Measurements from ENCODE around the gene ATP6AP1.
A peak's percentile ranks its signal among the peaks of the same experiment; 100 is the strongest.
"Not testable (repeated sequence)": the region's sequence is repeated elsewhere in the genome, so short reads cannot be mapped to it uniquely, and the experiment has no call there.

The ATP6AP1 gene, protein sequence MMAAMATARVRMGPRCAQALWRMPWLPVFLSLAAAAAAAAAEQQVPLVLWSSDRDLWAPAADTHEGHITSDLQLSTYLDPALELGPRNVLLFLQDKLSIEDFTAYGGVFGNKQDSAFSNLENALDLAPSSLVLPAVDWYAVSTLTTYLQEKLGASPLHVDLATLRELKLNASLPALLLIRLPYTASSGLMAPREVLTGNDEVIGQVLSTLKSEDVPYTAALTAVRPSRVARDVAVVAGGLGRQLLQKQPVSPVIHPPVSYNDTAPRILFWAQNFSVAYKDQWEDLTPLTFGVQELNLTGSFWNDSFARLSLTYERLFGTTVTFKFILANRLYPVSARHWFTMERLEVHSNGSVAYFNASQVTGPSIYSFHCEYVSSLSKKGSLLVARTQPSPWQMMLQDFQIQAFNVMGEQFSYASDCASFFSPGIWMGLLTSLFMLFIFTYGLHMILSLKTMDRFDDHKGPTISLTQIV

DNA sequence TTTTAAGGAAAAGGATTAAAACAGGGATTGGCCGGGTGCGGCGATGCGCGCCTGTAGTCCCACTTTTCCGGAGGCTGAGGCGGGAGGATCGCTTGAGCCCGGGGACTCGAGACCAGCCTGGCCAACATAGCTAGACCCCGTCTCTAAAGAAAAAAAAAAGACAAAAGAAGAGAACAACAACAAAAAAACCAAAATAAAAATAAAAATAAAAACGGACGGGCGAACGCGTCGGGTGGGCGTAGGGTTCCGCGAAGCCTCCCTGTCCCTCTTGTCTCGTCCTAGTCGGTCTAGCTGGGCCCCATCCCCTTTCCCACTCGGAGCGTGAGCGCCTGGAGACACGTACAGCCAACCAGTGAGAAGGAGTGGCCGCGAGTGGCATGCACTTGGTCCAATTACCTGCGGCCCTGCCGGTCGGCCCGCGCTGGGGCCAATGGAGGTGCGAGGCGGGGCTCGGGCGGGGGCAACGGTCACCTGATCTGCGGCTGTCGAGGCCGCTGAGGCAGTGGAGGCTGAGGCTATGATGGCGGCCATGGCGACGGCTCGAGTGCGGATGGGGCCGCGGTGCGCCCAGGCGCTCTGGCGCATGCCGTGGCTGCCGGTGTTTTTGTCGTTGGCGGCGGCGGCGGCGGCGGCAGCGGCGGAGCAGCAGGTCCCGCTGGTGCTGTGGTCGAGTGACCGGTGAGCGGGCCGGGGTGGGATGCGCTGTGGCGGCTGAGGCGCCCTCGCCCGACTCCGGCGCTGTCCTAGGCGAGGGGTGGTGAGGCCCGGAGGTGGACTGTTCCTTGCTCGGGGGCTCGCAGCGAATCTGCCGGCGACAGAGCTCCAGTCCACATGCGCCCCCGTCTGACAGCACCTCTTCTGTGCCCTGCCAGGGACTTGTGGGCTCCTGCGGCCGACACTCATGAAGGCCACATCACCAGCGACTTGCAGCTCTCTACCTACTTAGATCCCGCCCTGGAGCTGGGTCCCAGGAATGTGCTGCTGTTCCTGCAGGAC lies at the start of gene ATP6AP1:
Gene ATP6AP1, plus strand, starts transcription at position 502 of the 996 bp plus-strand sequence. Its CDS starts 16 bp downstream, at position 518.
- peak; percentile 67 for DNase-seq (ENCODE audit: low read depth)

DNA sequence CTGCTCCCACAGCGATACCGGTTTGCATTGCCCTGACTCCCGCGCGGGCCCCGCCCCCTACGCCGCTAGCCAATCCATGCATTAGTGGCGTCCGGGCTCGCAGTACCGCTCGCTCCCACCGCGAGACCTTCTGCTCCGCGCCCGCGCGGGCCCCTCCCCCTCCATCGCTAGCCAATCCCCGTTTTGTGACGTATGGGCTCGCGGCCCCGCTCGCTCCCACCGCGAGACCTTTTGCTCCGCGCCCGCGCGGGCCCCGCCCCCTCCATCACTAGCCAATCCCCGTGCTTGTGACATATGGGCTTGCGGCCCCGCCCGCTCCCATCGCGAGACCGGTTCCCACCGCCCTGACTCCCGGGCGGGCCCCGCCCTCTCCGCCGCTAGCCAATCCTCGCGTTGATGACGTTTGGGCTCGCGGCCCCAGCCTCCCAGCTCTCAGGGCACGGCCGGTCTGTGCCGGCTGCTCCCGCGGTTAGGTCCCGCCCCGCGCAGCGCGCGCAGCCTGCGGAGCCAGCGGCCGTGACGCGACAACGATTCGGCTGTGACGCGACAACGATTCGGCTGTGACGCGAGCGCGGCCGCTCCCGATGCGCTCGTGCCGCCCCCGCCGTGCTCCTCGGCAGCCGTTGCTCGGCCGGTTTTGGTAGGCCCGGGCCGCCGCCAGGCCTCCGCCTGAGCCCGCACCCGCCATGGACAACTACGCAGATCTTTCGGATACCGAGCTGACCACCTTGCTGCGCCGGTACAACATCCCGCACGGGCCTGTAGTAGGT lies 49.5 kb upstream of the ATP6AP1 start, which contains the start of gene EMD:
Gene EMD, plus strand, starts transcription at position 497 of the 770 bp plus-strand sequence. Its CDS starts 190 bp downstream, at position 687.
- peak; percentile 84 for DNase-seq (ENCODE audit: low read depth)

DNA sequence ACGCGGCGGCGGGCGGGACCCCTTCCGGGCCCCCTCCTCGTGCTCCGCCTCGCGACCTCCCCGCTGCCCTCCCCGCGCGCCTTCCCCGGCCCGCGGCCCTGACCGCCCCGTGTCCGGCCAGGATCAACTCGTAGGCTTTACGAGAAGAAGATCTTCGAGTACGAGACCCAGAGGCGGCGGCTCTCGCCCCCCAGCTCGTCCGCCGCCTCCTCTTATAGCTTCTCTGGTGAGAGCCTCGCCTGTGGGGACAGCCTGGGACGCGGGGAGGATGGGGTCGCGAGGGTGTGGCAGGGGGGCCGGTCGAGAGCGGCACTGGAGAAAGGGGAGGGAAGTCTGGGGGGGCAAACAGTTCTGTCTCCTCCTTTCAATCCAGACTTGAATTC lies 48.9 kb upstream of the ATP6AP1 start:
- DNase-seq (ENCODE audit: low read depth) = no peak

DNA sequence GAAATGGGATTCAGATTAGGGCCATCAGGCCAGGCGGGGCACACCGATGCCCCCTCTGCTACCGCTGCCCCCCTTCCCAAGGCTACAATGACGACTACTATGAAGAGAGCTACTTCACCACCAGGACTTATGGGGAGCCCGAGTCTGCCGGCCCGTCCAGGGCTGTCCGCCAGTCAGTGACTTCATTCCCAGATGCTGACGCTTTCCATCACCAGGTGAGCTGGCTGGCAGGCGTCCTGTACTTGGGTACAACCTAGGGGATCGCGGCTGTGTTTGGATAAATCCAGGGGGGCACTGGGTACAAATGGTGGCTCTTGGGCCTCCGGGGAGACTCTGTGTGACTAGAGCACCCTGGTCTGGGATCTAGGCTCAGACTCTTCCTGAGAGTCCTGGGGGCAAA lies 48.3 kb upstream of the ATP6AP1 start:
- no peak for DNase-seq (ENCODE audit: low read depth)

DNA sequence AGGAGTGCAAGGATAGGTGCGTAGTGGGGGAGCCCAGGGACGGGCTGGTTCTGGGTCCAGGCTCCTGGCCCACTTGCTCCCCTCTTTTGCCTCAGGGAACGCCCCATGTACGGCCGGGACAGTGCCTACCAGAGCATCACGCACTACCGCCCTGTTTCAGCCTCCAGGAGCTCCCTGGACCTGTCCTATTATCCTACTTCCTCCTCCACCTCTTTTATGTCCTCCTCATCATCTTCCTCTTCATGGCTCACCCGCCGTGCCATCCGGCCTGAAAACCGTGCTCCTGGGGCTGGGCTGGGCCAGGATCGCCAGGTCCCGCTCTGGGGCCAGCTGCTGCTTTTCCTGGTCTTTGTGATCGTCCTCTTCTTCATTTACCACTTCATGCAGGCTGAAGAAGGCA lies 47.7 kb upstream of the ATP6AP1 start:
- no peak for DNase-seq (ENCODE audit: low read depth)

DNA sequence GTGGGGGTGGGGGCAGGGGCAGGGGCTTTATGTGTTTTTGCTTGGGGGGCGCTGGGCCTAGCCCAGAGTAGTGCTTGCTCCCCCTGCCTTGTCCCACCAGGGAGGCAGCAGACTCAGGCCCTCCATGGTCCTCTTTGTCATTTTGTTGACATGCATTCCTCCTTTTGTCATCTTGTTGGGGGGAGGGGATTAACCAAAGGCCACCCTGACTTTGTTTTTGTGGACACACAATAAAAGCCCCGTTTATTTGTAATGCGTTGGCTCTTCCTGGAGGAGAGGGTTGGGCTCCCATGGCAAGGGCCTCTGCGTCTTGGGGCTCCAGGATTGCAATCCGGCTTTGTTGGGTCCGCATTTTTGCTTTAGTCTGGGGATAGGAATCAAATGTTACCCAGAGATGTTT lies 47.2 kb upstream of the ATP6AP1 start:
- DNase-seq (ENCODE audit: low read depth) = no peak

DNA sequence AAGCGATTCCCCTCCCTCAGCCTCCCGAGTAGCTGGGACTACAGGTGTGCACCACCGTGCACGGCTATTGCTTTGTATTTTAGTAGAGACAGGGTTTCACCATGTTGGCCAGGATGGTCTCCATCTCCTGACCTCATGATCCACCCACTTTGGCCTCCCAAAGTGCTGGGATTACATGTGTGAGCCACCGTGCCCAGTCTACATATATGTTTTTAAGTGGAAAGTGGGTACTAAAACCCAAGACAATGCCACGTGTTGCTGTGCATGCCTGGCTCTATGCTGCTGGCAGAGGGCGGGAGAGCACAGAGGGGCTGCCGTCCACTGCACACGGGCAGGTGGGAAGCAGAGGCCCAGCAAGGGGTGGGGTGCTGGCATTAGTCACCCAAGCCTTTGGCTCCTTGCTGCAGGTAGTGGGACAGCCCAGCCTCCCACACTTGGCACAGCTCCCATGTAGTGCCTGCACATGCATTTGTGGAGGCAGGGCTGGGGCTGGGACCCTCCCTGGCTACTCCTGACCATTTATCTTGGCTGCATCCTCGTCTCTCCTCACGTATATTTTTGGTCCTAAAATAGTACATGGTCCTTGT lies 45.9 kb upstream of the ATP6AP1 start:
- no peak for DNase-seq (ENCODE audit: low read depth)

DNA sequence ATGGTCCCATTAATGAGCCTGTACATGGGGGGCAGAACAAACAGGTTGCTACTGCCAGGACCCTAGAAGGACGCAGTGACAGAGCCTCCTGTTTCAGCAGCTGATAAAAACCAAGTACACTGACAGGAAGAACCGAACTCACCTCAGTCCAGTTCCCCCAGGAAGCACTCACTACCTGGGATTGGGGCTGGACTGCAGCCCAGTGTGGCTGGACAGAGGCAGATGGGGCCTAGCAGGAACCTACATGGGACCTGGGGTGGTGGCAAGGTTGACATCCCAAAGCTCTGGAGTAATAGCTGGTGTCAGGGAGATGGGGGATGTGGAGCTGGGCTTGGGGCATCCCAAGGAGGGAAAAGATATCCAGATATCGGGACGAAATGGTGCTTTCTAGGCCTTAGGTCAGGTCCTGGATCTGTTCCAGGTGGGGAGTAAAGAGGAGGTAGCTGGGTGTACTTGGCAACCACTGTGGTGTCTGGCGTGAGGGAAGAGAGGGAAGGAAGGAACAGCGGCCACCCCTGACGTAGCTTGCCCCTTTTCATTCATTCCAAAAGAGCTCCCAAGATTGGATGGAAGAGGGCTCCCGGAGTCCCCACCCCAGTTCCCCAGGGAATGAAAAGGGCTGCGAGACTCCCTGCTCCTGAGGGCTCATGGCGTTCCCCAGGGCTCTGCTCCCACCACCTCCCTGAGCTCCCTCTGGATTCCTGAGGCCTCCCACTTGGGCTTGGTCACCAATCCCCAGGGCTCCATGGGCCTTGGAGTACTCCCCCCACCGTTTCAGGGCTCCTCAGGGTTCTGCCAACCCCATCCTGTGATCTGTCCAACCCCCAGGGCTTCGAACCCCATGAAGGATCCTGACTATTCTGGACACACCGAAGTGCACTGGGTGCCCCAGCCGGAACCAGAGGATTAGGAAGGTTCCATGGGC lies 44.9 kb upstream of the ATP6AP1 start:
- DNase-seq (ENCODE audit: low read depth) = no peak

DNA sequence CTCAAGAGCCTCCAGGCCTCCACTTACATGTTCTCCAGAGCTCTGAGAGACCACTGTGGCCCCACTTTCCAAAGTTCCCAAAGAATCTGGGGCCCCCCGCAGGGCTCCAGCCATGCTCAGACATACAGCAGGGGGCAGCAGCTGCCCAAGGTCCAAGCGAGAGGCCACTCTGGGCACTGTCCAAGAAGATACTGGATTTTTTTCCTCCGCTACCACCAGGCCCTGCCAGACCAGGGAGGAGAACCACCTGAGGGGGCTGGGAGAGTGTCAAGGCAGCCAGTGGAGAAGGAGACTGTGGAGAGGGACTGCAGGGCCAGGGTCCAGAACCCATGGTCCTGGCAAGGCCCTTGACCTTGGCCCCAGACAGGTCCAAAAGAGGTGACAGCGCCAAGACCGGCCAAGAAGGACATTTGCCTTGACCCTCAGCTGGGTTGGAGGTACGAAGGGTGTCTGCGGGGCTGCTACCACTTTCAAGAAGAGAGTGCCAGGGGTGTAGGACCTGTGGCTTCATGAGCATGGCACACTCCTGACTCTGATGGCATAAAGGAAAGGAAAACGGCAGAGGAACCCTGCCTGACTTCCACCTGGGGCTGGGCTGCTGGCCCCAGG lies 44.1 kb upstream of the ATP6AP1 start:
- DNase-seq (ENCODE audit: low read depth) = no peak

DNA sequence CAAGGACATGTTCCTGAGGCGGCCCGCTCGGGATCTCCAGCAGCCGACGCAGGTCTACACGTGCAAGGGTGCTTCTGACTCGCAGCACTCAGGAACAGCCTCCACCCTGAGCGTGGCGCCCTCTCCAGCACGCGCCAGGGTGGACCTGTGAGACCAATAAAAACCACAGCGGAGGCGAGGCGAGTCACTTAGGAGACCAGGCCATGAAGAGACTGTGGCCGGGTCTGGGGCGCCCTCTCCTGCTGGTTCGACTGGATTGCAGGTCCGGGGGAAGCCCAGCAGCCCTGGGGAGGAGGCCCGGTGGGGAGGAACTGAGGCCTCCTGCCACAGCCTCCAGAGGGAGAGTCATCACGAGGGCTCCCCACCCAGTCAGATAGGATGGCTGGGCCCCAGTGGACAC lies 40.4 kb upstream of the ATP6AP1 start:
- not testable (repeated sequence) for DNase-seq (ENCODE audit: low read depth)

DNA sequence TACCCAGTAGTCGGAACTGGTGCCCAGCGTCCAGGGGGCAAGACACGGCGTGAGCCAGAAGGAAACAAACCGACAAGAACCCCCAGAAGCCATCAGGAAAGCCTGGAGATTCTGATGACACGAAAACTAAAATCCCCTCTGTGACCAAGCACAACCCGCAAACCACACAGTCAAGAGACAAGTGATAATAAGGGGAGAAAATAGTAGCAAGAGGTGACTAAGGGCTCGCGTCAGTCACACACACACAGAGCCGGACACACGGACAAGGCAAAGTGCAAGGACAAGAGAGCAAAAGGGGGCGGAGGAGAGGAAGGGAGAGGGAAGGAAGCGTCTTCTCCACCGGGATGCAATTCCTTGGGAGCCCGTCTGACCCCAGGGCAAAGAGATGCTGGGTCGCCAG lies 39.8 kb upstream of the ATP6AP1 start:
- not testable (repeated sequence) for DNase-seq (ENCODE audit: low read depth)

DNA sequence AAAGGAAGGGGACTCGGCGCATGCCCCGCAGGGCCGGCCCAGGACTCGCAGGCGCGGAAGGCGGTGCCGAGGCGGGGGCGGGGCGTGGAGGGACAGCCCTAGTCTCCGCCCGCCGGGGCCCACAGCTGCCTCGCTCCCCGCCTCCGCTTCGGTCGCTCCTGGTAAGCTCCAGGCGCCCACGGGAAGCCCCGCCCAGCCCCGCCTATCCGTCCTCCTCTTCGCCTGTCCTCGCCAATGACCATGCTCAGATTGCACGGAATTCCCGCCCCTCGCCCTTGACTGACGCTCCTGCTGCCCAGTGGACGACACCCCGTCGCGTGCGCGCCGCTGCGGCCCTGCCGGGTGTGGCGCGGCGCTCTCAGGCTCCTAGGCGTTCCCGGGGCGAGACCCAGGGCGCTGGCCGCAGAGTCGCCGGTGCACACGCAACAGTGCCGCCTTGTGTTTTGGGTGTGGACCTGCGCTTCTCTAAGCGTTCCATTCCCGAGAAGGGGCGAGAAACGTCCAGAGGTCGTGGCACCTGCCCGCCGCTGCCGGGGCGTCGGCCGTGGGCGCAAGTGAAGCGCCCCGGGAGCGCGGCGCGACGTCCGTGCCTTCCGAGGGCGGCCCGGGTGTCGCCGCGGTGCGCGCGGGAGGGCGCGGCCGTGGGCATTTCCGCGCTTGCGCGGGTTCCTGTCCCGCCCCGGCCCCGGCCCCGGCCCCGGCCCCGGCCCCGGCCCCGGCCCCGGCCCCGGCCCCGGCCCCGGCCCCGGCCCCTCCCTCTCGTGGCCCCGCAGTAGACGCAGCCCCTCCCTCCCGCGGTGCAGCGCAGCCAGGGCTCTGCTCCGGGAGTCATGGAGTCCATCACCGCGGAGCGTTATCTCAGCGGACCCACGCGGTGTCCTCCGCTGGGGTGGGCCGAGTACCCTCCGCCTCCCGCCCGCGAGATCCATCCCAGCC lies 38.4 kb upstream of the ATP6AP1 start:
- DNase-seq (ENCODE audit: low read depth) = not testable (repeated sequence)

DNA sequence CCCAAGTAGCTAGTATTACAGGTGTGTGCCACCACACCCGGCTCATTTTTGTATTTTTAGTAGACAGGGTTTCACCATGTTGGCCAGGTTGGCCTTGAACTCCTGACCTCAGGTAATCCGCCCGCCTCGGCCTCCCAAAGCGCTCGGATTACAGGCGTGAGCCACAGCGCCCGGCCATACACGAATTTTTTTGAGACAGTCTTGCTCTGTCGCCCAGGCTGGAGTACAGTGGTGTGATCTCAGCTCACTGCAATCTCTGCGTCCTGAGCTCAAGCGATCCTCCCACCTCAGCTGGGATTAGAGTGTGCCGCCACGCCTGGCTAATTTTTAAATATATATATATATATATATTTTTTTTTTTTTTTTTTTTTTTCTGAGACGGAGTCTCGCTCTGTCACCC lies 32.1 kb upstream of the ATP6AP1 start:
- DNase-seq (ENCODE audit: low read depth) = not testable (repeated sequence)

DNA sequence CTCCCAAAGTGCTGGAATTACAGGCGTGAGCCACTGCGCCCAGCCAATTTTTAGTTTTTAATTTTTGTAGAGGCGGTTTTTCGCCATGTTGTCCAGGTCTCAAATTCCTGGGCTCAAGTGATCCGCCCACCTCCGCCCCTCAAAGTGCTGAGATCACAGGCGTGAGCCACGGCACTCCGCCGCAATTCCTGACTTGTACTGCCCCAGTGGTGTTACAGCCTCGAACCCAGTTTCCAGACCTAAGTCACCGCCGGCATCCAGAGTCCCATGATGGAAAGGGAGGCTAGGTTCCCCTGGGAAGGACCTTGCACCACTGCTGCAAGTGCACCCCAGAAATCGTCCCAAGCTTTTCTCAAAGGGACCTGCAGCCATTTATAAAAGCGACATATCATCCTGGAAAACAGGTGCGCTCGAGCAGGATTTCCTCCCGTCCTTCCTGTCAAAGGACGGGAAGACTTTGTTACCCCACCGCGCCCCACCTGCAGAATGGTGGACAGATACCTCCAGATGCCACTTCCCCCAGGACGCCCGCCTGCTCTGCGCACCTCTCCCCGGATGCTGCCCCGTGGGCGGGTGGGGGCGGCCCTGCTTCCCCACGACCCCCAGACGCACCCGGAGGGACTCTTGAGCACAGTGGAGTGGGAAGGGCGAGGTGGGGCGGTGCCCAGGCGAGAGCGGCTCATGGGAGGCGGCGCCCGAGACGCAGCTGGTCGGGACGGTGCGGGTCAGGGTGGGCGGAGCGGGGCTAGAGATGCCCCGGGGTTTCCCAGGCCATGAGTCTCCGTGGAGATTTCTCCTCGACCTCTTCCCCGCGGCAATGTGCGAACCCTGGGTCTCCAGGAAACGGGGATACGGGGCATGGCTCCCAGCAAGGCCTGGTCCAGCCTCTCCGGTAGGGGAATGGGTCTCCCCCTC lies 31.2 kb upstream of the ATP6AP1 start:
- DNase-seq (ENCODE audit: low read depth) = no peak

DNA sequence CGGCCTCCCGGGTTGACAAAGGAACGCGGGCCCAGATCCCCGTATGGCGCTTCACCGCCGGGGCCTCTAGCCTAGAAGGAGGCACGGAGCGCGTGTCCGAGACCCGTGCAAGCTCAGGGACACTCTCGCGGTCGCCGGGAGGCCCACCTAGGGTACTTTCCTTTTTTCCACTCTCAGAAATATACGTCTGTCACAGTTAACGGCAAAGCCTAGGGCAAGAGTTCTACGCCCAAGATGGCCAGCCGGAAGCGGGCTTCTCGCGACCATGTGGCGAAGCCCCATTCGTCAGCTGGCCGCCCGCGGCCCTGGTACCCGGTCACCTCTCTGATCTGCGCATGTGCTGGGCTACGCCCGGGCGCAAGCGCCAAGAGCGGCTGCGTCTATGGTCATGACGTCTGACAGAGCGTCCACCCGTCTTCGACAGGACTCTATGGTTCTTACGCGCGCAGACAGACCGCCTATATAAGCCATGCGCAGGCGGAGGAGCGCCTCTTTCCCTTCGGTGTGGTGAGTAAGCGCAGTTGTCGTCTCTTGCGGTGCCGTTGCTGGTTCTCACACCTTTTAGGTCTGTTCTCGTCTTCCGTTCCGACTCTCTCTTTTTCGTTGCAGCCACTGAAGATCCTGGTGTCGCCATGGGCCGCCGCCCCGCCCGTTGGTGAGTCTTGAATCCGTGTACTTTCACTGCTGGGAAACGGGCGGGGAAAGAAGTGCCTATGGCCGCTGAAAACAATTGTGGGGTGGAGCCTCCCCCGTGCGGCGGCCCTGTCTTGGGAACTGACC lies 30.4 kb upstream of the ATP6AP1 start, which contains the start of gene RPL10:
Gene RPL10, plus strand, starts transcription at position 490 of the 780 bp plus-strand sequence. Its CDS starts 143 bp downstream, at position 633.
- peak; percentile 66 for DNase-seq (ENCODE audit: low read depth)

DNA sequence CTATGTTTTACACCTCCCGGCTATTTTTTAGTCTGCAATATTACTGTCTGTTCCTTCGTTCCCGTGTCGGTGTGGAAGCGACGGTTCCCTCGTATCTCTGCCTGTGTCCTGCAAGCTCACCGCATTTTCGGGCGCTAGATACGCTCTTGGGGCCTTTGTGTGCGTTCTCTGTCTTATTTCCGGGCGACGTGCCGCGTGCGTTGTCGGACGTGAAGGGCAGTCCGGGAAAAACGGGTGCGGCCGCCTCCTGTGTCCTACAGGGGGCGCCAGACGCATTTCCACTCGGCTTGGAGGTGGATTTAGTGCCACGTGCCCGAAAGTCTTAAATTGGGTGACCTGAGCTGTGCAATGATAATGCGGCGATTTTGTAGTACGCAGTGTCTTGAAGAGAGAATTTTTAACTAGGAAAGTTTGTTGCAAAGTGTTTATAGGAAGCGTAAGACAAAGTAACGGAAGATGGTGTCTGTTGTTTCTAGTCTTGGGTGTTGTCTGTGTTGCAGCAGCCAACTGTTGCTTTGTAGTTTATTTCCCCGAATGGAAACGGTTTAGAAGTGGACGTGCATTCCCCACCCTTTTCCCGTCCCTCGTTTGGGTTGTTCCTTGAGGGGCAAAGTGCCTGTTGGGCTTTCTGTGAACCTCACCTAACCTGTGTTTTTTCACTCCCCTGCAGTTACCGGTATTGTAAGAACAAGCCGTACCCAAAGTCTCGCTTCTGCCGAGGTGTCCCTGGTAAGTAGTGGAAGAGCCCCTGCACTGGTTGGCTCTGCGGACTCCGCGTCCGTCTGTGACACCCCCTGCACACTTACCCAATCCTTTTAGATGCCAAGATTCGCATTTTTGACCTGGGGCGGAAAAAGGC lies 29.6 kb upstream of the ATP6AP1 start:
- DNase-seq (ENCODE audit: low read depth) = peak; percentile 54

Data from stimulated activated CD8-positive, alpha-beta memory T cell treated with anti-CD3 and anti-CD28 coated beads, Interleukin-15, amount 100 ng/mL, for 1 hour (primary cell).